Measurements from ENCODE around the gene PIGL. TPM values are rescaled to one million over a fixed set of nuclear protein-coding genes. Genes with fewer than 3 reads are reported as not detected.

The PIGL gene
- total RNA-seq, 1 experiment from 2014 or later, result 59.2 TPM

DNA sequence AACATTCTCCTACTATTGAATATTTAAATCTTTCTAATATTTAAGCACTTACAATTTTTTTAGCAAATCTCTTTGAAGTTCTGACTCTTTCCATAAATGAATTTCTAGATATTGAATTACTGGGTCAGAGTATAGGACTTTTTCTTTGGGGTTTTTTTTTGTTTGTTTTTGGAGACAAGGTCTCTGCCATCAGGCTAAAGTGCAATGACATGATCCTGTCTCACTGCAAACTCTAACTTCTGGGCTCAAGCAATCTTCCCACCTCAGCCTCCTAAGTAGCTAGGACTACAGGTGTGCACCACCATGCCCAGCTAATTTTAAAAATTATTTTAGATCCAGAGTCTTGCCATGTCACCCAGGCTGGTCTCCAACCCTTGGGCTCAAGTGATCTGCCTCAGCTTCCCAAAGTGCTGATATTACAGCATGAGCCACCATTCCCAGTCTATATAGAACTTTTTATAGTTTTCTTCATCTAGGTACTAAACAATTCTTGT is 24.9 kb downstream of the PIGL start:
- ChIA-PET CTCF (interaction anchor here (0.7 kb wide), 1 partner anchor 27 kb away, joined by 26 read pairs; the partner anchor contains the start of gene NCOR1), POLR2A (ENCODE audit: unreplicated experiment) (no interaction called here)
- no peak for DNase-seq
- intact Hi-C loops (cut with micrococcal nuclease; ENCODE audit: unreplicated experiment), result no loop called here
- H3K4me1 ChIP-seq (replicated peaks; ENCODE audit: insufficient read depth), result no peaks in the 10 kb centered on the region
- H3F3A ChIP-seq (ENCODE audit: insufficient read depth, low read depth), result no peaks in the 10 kb centered on the region
- H3K79me2 ChIP-seq (ENCODE audit: low read depth), result no peaks in the 10 kb centered on the region
- H3K4me3 ChIP-seq, result no peak overlapping the region
- no peaks in the 10 kb centered on the region for H3K9me3 ChIP-seq (ENCODE audit: insufficient read depth, low read depth)
- no TSS peak for BruUV-seq (replicated peaks)
- H3K9me2 ChIP-seq (ENCODE audit: insufficient read depth), result no peaks in the 10 kb centered on the region
- H3K36me3 ChIP-seq (ENCODE audit: low read depth), result no peaks in the 10 kb centered on the region
- no peaks in the 10 kb centered on the region for H3K27me3 ChIP-seq (ENCODE audit: insufficient read depth, low read depth)
- H2AFZ ChIP-seq, result no peak overlapping the region
- H3K27ac ChIP-seq, result no peak overlapping the region
- TF ChIP-seq EZH2 (IDR thresholded peaks at IDR 0.05; ENCODE audit: low read depth), result no peak
- TF ChIP-seq, protein P1, sequence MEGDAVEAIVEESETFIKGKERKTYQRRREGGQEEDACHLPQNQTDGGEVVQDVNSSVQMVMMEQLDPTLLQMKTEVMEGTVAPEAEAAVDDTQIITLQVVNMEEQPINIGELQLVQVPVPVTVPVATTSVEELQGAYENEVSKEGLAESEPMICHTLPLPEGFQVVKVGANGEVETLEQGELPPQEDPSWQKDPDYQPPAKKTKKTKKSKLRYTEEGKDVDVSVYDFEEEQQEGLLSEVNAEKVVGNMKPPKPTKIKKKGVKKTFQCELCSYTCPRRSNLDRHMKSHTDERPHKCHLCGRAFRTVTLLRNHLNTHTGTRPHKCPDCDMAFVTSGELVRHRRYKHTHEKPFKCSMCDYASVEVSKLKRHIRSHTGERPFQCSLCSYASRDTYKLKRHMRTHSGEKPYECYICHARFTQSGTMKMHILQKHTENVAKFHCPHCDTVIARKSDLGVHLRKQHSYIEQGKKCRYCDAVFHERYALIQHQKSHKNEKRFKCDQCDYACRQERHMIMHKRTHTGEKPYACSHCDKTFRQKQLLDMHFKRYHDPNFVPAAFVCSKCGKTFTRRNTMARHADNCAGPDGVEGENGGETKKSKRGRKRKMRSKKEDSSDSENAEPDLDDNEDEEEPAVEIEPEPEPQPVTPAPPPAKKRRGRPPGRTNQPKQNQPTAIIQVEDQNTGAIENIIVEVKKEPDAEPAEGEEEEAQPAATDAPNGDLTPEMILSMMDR (conservative IDR thresholded peaks at IDR 0.05), result no peak
- no peak overlapping the region for H3K4me2 ChIP-seq
- H4K20me1 ChIP-seq (ENCODE audit: insufficient read depth), result no peaks in the 10 kb centered on the region

DNA sequence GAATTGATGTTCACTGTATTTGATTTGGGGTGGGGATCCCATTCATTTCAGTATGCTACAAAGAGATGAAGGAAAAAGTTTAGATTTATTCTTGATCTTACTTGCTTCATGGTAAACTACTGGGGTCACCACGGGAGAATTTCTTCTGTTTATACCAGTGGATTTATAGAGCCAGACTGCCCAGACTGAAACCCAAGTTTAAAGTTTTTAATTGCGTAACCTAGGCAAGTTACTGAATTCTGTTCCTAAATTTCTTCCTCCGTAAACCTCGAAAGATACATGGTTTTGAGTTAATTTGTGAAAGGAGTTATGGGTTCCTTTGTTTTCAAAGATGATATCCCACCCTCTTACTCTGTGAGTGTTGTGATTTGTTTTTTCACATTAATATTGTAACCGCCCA is 26.4 kb downstream of the PIGL start:
- no peaks in the 10 kb centered on the region for H3K9me2 ChIP-seq (ENCODE audit: insufficient read depth)
- no peaks in the 10 kb centered on the region for H3K27me3 ChIP-seq (ENCODE audit: insufficient read depth, low read depth)
- H3K79me2 ChIP-seq (ENCODE audit: low read depth), result no peaks in the 10 kb centered on the region
- CTCF ChIA-PET, result no interaction called here
- POLR2A ChIA-PET (ENCODE audit: unreplicated experiment), result no interaction called here
- H3K27ac ChIP-seq, result no peak overlapping the region
- H3K36me3 ChIP-seq (ENCODE audit: low read depth), result no peaks in the 10 kb centered on the region
- DNase-seq, result no peak
- intact Hi-C loops (cut with micrococcal nuclease; ENCODE audit: unreplicated experiment), result no loop called here
- BruUV-seq (replicated peaks), result no TSS peak
- no peaks in the 10 kb centered on the region for H3K9me3 ChIP-seq (ENCODE audit: insufficient read depth, low read depth)
- H3K4me3 ChIP-seq, result no peak overlapping the region
- H3K4me1 ChIP-seq (replicated peaks; ENCODE audit: insufficient read depth), result no peaks in the 10 kb centered on the region
- no peak overlapping the region for H2AFZ ChIP-seq
- H3K4me2 ChIP-seq, result no peak overlapping the region
- no peaks in the 10 kb centered on the region for H4K20me1 ChIP-seq (ENCODE audit: insufficient read depth)
- TF ChIP-seq, protein P1 (conservative IDR thresholded peaks at IDR 0.05), result no peak
- TF ChIP-seq EZH2 (IDR thresholded peaks at IDR 0.05; ENCODE audit: low read depth), result no peak
- no peaks in the 10 kb centered on the region for H3F3A ChIP-seq (ENCODE audit: insufficient read depth, low read depth)

DNA sequence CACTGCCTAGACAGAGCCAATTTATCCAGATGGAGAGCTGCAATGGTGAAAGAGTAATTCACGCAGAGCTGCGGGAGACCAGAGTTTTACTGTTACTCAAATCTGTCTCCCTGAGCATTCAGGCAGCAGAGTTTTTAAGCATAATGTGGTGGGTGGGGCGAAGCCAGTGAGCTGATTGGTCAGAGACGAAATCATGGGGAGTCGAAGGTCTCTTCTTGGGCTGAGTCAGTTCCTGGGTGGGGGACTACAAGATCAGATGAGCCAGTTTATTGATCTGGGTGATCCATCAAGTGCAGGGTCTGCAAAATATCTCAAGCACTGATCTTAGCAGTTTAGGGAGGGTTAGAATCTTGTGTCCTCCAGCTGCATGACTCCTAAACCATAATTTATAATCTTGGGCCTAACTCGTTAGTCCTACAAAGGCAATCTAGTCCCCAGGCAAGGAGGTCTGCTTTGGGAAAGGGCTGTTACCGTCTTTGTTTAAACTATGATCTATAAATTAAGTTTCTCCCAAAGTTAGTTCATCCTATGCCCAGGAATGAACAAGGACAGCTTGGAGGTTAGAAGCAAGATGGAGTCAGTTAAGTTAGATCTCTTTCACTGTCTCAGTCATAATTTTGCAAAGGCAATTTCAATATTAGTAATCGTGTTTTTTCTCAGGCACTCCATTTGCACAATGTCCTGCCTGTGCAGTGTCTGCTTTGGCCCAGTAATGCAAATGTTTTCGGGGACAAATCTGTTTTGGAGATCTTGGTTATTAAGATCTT is 27.0 kb downstream of the PIGL start:
- intact Hi-C loops (cut with micrococcal nuclease; ENCODE audit: unreplicated experiment), result no loop called here
- POLR2A ChIA-PET (ENCODE audit: unreplicated experiment), result no interaction called here
- no peaks in the 10 kb centered on the region for H3K4me1 ChIP-seq (replicated peaks; ENCODE audit: insufficient read depth)
- no peak overlapping the region for H3K4me3 ChIP-seq
- TF ChIP-seq, protein P1 (conservative IDR thresholded peaks at IDR 0.05), result no peak
- TF ChIP-seq EZH2 (IDR thresholded peaks at IDR 0.05; ENCODE audit: low read depth), result no peak
- no TSS peak for BruUV-seq (replicated peaks)
- no peak for DNase-seq
- H3K4me2 ChIP-seq, result no peak overlapping the region
- H3K36me3 ChIP-seq (ENCODE audit: low read depth), result no peaks in the 10 kb centered on the region
- H3K9me2 ChIP-seq (ENCODE audit: insufficient read depth), result no peaks in the 10 kb centered on the region
- no peak overlapping the region for H2AFZ ChIP-seq
- CTCF ChIA-PET, result no interaction called here
- no peaks in the 10 kb centered on the region for H3K79me2 ChIP-seq (ENCODE audit: low read depth)
- no peak overlapping the region for H3K27ac ChIP-seq
- H4K20me1 ChIP-seq (ENCODE audit: insufficient read depth), result no peaks in the 10 kb centered on the region
- no peaks in the 10 kb centered on the region for H3K27me3 ChIP-seq (ENCODE audit: insufficient read depth, low read depth)
- H3K9me3 ChIP-seq (ENCODE audit: insufficient read depth, low read depth), result no peaks in the 10 kb centered on the region
- H3F3A ChIP-seq (ENCODE audit: insufficient read depth, low read depth), result no peaks in the 10 kb centered on the region

Data from PC-9 (cell line).